GM21360 (cell line): Measurements from ENCODE around the gene BDH1.

ENCODE experiments used
- ATAC-seq: cut with Tn5 transposase; IDR thresholded peaks from one replicate; pipeline ENCODE4 v1.9.1; 2021; ENCODE audit warnings: mild to moderate bottlenecking, moderate library complexity; ENCODE audit not compliant: unreplicated experiment

Gene BDH1

DNA sequence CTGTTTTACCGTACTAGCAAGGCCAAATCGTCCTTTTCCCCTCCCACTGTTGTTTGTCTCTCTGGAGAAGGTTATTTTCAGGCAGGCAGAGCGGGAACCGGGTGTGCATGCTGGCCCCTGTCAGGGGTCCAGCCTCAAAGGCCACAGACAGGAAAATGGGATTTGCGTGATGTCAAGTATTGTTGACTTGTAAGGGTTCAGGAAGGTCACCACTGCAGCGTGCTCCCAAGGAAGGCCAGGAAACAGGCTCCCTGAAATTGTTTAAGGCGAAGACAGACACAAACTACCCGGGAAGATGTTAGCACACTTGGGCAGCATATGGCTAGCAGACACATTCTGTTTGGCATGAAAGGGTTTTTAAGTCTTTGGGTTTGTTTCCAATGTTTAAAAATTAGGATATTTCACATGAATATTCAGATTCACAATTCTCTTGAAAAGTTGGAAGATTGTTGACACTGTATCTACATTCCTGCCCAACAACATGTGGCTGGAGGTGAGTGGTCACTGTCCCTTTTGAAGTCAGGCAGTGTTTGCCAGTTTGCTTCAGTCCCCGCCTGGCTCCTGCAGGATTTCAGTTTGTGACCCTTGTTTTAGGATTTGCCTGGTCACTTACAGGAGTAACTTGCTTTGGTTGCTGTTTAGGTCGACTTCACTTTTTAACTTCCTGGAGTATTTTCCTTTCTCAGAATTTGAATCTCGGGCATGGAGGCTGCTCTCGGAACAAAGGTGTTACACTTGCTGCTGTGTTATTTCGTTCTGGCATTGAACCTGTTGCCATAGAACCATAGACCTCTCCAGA lies 90.4 kb downstream of the BDH1 start:
- ATAC-seq: no peak

DNA sequence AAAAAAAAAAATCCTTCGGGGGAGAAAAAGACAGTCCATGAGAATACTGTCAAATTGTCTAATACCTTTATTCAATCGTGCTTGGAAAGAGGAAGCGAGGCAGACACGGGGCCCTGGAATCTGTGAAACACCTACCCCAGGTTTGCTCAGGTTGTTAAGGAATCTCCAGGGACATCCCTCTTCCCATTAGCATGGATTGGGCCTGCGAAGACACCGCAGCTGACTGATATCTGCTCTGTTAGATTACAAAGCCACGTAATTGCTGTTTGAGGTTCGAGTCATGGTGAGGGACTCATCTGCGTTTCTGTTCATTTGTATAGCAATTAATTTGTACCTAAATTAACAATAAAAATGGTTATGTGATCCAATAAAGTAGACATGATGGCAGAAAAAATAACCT lies 91.0 kb downstream of the BDH1 start:
- ATAC-seq: no peak

DNA sequence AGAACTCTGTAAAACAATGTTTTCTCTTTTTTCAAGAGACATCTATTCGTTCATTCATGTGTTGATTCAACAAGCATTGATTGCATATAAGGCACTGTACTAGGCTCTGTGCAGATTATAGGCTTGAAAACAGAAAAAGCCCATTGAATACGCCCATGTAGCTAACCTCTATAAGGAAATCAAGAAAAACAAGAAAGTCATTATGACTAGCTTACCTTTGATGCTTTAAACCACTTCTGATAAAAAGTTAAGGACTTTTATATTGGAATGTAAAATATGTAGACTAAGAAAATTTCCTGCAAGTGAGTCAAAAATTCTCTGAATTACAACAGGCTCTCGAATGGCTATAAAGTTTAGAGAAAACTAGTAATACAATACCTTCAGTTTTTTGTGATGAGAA lies 92.5 kb downstream of the BDH1 start:
- no peak for ATAC-seq

DNA sequence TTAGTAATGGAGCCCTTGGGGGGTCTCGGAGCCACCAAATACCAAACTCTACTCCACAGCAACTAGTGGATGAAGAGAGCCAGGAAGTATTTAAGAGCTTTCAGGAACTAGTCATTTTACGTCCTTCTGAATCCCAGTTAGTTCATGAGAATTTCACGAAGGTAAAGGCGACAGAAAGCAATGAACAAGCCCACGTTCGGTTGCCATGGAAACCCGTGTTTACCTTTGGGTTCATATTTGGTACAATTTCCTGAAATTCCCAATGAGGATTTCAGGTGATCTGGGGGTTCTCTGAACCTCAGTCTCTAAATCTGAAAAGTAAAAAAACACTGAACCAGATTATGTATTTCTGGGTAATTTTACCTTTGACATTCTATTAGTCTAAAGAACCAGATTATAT lies 93.0 kb downstream of the BDH1 start:
- no peak for ATAC-seq

DNA sequence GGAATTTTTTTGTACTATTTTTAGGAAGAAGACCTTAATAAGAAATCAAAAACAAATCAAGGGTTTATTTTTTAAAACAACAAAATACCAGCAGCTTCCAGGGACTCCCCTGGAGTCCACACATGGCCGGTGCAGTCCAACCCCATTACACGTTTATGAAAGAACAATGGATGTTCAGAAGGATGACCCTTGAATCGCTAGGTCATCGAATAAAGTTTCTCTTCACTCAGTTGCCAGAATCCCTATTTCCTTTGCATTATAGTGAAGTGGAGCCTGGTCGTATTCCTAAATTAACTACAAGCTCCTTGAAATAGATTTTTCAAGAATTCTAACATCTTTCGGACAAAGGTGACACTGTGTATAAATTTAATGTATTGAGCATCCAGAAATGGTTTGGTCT lies 95.1 kb downstream of the BDH1 start:
- ATAC-seq: no peak

DNA sequence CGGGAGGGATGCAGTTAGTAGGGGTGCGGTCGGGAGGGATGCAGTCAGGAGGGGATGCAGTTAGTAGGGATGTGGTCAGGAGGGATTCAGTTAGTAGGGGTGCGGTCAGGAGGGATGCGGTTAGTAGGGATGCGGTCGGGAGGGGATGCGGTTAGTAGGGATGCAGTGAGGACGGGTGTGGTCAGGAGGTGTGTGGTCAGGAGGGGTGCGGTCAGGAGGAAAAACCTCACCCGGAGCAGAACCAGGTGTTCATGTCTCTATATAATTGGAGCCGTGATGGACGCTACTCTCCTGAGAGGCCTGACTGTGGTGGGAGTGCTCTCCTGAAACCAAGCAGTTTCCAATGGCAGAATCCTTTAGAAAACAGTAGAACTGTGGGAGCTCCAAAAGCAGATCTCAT lies 95.8 kb downstream of the BDH1 start:
- no peak for ATAC-seq
